ENCODE results near the gene PTBP2.

PTBP2 gene

GRCh38 chr1:96837057-96837780 lies 115.6 kb downstream of the PTBP2 start:
- DNase-seq (ENCODE audit: extremely low read depth, insufficient read length) = no peak
- TF ChIP-seq CTCF (IDR thresholded peaks at IDR 0.05; ENCODE audit: insufficient read depth, low read length, poor library complexity, severe bottlenecking) = no peak

GRCh38 chr1:96837781-96838216 lies 116.2 kb downstream of the PTBP2 start:
- Histone ChIP-seq H3K36me3 (ENCODE audit: control insufficient read depth, insufficient read depth, low read length) (no peaks in the 10 kb centered on the region), H3K27me3 (replicated peaks; ENCODE audit: control insufficient read depth, insufficient read depth, low read length) (no peaks in the 10 kb centered on the region), H3K4me3 (replicated peaks; ENCODE audit: low read depth, low read length) (no peak overlapping the region)
- no peak for TF ChIP-seq CTCF (IDR thresholded peaks at IDR 0.05; ENCODE audit: insufficient read depth, low read length, poor library complexity, severe bottlenecking)
- DNase-seq (ENCODE audit: extremely low read depth, insufficient read length) = no peak

More at GRCh38 chr1:96837057-96837780, 115.6 kb downstream of the PTBP2 start:
- Histone ChIP-seq H3K4me3 (replicated peaks; ENCODE audit: low read depth, low read length) (no peak overlapping the region), H3K27me3 (replicated peaks; ENCODE audit: control insufficient read depth, insufficient read depth, low read length) (no peaks in the 10 kb centered on the region), H3K36me3 (ENCODE audit: control insufficient read depth, insufficient read depth, low read length) (no peaks in the 10 kb centered on the region)

DNA sequence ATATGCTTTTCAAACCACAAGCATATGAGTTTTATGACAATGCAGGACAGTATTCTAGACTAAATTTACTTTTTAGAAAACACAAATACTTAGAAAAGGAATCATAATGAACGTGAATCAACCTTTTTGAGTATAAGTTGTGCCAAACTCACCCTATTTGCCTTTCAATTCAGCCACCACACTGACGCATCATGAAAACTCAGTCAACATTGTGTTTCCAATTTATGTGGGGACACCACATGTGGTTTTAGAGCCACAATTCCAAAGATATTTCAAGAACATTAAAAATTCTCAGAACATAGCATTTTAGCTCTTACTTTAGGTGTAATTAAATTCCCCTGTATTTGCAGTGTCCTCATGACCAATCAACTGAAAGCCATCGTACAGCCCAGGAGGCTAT lies 118.8 kb downstream of the PTBP2 start:
- Histone ChIP-seq H3K27me3 (replicated peaks; ENCODE audit: control insufficient read depth, insufficient read depth, low read length) (no peaks in the 10 kb centered on the region), H3K4me3 (replicated peaks; ENCODE audit: low read depth, low read length) (no peak overlapping the region), H3K36me3 (ENCODE audit: control insufficient read depth, insufficient read depth, low read length) (no peaks in the 10 kb centered on the region)
- no peak for DNase-seq (ENCODE audit: extremely low read depth, insufficient read length)
- no peak for TF ChIP-seq CTCF (IDR thresholded peaks at IDR 0.05; ENCODE audit: insufficient read depth, low read length, poor library complexity, severe bottlenecking)

- Histone ChIP-seq H3K4me3 (replicated peaks; ENCODE audit: low read depth, low read length) (no peak overlapping the region), H3K27me3 (replicated peaks; ENCODE audit: control insufficient read depth, insufficient read depth, low read length) (no peaks in the 10 kb centered on the region), H3K36me3 (ENCODE audit: control insufficient read depth, insufficient read depth, low read length) (no peaks in the 10 kb centered on the region)
- DNase-seq (ENCODE audit: extremely low read depth, insufficient read length) = no peak
- peak; percentile 9 for TF ChIP-seq CTCF (IDR thresholded peaks at IDR 0.05; ENCODE audit: insufficient read depth, low read length, poor library complexity, severe bottlenecking)
These were observed 120.6 kb downstream of the PTBP2 start for GRCh38 chr1:96842215-96842614.

GRCh38 chr1:96843196-96843595 lies 121.6 kb downstream of the PTBP2 start:
- TF ChIP-seq CTCF (IDR thresholded peaks at IDR 0.05; ENCODE audit: insufficient read depth, low read length, poor library complexity, severe bottlenecking) = no peak
- H3K4me3 ChIP-seq (replicated peaks; ENCODE audit: low read depth, low read length) = no peak overlapping the region
- H3K27me3 ChIP-seq (replicated peaks; ENCODE audit: control insufficient read depth, insufficient read depth, low read length) = no peaks in the 10 kb centered on the region
- DNase-seq (ENCODE audit: extremely low read depth, insufficient read length) = no peak
- no peaks in the 10 kb centered on the region for H3K36me3 ChIP-seq (ENCODE audit: control insufficient read depth, insufficient read depth, low read length)
